GM21576 (cell line): ENCODE data around the gene PA2G4.
A peak's percentile ranks its signal among the peaks of the same experiment; 100 is the strongest.
"Not testable (repeated sequence)": the region's sequence is repeated elsewhere in the genome, so short reads cannot be mapped to it uniquely, and the experiment has no call there.

ENCODE experiments used
- ATAC-seq: cut with Tn5 transposase; IDR thresholded peaks from one replicate; pipeline ENCODE4 v1.9.1; 2021; ENCODE audit warnings: mild to moderate bottlenecking, moderate library complexity; ENCODE audit not compliant: unreplicated experiment

Gene PA2G4

DNA sequence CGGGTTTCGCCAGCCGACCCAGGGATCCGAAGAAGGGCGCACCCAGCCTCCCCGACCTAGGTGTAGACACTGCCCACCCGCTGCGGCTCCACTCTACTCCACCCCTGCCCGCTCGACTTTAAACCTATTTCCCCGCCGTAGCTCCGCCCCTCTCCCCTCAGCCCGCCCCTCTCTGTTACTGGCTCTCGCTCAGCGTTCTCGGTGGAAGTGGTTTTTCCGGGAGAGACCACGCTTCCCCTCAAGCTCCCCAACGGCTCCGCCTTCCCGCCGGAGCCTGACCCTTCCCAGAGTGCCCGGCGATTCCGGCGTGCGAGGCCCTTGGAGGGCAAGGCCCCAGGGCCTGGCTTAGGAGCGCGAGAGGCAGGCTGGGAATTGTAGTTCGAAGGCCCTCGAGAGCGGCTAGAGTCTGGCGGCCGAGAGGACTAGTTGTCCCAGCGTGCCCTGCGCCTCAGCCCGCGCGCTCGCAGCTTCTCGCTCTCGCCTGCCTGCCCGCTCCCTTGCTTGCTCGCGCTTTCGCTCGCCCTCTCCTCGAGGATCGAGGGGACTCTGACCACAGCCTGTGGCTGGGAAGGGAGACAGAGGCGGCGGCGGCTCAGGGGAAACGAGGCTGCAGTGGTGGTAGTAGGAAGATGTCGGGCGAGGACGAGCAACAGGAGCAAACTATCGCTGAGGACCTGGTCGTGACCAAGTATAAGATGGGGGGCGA lies at the start of gene PA2G4:
PA2G4 (plus strand) TSS at position 451 of the 706 bp plus-strand sequence; CDS start at position 630, 179 bp downstream.
- ATAC-seq: peak; percentile 94

DNA sequence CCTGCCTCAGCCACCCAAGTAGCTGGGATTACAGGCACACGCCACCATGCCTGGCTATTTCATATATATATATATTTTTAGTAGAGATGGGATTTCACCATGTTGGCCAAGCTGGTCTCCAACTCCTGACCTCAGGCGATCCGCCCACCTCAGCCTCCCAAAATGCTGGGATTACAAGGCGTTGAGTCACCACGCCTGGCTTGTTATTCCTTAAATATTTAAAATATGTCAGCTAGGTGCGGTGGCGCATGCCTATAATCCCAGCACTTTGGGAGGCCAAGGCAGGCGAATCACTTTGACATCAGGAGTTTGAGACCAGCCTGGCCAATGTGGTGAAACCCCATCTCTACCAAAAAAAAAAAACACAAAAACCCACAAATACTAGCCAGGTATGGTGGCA lies 44.4 kb upstream of the PA2G4 start:
- not testable (repeated sequence) for ATAC-seq

DNA sequence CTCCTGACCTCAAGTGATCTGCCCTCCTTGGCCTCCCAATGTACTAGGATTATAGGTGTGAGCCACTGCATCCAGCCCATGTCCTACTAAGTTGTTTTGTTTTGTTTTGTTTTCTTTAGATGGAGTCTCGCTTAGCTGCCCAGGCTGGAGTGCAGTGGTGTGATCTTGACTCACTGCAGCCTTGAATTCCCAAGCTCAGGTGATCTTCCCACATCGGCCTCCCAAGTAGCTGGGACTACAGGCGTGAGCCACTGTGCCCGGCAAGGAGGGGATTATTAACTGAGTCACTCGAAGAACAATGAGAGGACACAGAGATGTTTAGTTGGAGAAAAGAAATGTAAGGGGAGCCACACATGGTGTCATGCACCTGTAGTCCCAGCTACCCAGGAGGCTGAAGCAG lies 42.4 kb upstream of the PA2G4 start:
- ATAC-seq: no peak

DNA sequence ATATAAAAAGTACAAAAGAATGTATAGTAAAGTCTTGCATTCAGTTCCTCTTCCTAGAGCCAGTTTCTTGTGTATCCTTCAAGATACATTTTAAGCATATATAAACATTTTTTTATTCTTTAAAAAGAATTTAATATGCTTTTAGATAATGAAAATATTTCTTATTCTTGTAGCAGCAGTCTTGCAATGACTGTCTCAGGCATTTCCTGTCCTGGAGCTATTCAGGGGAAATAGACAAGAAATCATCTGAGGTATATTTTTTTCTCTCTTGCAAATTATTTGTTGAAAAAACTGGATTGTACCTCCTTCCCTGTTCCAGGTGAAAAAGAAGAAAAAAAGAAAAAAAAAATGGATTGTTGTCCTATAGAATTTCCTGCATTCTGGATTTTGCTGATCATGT lies 41.4 kb upstream of the PA2G4 start:
- no peak for ATAC-seq

DNA sequence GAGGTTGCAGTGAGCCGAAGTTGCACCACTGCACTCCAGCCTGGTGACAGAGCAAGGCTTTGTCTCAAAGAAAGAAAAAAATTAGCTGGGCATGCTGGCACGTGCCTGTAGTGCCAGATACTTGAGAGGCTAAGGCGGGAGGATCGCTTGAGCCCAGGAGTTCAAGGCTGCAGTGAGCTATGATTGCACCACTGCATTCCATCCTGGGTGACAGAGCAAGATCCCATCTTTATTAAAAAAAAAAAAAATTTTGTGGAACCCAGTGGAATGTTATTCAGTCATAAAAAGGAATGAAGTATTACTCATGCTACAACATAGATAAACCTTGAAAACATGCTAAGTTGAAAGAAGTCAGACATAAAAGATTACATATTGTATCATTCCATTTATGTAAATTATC lies 32.7 kb upstream of the PA2G4 start:
- no peak for ATAC-seq

DNA sequence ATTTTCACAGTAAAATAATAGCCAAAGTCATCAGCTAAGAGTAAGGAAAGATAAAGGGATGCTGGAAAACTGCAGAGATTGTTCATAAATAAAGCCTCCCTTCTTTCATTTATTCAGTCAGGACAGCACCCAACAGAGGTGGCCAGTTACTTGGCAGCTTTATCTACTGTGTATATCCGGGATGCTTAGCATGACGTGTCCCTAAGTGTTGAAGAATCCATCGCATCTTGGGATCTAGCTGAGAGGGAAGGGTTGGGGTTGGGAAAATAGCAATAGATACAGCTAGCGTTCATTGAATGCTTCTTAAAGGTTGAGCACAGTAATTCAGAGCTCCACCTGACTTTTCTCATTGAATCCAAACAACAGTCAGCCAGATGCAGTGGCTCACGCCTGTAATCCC lies 30.0 kb upstream of the PA2G4 start:
- no peak for ATAC-seq

DNA sequence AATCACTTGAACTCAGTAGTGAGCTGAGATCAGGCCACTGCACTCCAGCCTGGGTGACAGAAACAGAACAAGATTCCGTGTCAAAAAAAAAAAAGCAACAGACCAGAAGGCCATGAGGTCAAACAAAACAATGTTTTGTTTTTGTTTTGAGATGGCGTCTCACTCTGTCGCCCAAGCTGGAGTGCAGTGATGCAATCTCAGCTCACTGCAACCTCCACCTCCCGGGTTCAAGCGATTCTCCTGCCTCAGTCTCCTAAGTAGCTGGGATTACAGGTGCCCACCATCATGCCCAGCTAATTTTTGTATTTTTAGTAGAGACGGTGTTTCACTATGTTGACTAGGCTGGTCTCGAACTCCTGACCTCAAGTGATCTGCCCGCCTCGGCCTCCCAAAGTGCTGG lies 26.4 kb upstream of the PA2G4 start:
- not testable (repeated sequence) for ATAC-seq

DNA sequence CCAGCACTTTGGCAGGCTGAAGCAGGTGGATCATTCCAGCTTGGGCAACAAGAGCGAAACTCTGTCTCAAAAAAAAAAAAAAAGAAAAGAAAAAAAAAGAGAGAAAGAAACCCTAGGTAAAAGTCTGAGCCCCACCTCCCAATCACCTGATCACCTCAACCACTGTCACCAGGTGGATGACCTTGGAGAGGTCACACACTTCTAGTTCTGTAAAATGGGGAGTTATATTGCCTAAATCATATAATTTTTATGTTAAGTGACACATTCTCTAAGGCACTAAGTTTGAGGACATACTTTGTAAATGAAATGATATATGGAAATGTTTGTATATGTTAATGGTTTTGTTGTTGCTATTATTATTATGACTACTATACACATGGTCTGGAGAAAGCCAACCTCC lies 25.9 kb upstream of the PA2G4 start:
- no peak for ATAC-seq

DNA sequence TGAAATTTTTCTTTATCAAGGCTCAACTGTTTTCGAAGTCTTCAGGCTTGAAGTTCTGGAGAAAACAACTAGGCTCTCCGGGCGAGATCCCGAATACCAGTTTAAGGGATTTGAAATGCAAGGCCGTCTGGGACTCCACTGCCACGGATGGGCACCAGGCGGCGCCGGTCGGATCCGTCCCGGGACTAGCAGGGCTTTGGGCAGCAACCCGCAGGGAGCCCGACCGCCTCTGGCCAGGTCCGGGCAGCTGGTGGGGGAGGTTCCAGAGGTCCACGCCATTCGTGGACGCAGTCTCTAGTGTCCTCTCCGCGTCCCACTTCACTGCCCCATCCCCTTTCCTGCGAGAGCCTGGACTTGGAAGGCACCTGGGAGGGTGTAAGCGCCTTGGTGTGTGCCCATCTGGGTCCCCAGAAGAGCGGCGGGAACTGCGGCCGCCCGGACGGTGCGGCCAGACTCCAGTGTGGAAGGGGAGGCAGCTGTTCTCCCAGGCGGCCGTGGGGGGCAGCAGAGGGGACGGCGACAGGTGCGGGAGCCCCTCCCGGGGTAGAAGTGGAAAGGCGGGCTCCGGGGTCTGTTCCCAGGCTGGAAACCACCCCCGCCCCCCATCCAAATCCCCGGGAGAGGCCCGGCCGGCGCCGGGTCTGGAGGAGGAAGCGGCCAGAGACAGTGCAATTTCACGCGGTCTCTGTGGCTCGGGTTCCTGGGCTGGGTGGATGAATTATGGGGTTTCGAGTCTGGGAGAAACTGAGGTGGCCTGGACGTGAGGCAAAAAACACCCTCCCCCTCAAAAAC lies 25.2 kb upstream of the PA2G4 start:
- ATAC-seq: peak; percentile 58

DNA sequence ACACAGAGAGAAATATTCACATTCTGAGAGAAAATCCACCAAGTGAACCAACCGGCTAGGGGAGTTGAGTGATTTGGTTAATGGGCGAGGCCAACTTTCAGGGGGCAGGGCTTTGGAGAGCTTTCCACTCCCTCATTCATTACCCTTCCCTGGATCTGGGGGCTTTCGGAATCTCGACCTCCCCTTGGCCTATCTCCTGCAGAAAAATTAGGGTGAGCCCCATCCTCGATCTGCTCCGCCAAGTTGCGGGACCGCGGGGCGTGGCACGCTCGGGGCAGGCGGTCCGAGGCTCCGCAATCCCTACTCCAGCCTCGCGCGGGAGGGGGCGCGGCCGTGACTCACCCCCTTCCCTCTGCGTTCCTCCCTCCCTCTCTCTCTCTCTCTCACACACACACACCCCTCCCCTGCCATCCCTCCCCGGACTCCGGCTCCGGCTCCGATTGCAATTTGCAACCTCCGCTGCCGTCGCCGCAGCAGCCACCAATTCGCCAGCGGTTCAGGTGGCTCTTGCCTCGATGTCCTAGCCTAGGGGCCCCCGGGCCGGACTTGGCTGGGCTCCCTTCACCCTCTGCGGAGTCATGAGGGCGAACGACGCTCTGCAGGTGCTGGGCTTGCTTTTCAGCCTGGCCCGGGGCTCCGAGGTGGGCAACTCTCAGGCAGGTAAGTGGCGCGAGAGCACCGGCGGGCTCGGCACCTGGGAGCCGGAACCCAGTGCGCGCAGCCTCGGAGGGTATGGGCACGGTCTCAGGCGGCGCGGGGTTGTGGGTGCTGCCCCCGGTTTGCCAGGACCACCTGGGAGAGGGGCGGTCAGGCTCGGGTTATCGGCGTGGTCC lies 24.4 kb upstream of the PA2G4 start, which contains the start of gene ERBB3:
ERBB3 (plus strand) TSS at position 443 of the 833 bp plus-strand sequence; CDS start at position 579, 136 bp downstream.
- ATAC-seq: peak; percentile 32

DNA sequence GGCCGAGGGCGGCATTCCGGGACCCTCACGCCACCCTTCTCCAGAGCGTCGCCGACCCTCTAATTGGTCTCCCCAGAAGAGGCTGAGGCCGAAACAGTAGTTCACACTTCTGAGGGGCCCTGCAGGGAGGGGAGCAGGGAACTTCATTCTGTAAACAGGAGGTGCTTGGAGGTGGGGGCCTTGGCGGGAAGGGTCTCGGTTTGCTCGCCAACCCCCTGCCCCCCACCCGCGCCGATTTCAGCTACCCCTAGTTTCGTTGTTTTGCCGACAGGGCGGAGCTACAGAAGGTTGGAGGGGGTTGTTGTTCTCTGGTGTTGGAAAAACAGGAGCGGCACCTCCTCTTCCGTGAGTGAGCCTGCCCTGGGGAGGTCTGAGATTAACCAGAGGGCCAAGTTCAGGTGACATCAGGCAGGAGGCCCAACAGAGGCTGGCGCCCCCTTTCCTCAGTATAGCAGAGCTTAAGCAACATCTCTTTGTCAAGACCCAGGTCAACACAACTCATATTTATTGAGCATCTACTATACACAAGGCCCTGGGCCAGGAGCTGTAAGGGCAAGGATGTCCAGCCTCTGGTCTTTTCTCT lies 23.7 kb upstream of the PA2G4 start:
- ATAC-seq: no peak

DNA sequence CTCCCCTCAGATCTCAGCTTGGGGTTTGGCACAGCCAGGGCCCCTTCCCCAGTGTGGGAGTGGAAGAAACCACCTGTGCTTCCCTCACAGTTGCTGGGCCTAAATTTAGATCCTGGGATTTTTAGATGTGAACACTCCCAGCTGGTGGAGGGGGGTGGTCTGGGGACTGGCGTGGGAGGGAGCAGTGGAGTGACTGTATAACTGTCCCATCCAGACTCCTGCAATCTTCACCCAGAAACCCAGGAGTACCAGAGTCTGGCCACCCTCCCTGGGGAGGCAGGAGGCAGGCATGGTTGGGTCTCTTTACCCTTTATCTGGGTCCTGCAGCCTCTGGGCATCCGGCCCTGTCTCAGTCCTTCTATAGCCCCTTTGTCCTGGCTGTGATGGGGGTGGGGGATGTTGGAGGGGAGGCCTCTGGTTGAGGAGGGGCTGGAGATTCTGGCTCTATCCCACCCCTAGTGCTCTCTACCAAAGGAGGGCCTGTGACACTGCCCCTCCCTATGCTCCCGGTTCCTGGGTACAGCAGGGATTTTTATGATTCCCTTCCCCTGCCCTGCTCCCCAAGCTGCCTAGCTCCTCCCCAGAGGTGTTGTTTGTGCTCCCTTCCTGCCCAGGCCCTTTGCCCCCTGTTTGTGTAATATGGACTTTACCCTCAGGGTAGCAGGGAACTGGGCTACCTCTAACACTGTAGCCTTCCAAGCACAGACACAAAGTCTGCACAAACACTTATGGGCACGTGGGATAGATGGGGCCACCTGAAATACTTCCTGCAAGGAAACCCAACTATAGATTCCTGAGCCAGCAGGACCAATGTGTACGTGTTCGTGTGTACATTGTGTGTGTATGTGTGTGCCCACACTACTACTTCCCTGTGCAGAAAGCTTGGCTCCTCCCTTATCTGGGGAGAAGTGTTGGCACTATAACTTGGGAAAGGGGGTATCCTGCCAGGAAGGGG lies 22.7 kb upstream of the PA2G4 start:
- ATAC-seq: no peak

DNA sequence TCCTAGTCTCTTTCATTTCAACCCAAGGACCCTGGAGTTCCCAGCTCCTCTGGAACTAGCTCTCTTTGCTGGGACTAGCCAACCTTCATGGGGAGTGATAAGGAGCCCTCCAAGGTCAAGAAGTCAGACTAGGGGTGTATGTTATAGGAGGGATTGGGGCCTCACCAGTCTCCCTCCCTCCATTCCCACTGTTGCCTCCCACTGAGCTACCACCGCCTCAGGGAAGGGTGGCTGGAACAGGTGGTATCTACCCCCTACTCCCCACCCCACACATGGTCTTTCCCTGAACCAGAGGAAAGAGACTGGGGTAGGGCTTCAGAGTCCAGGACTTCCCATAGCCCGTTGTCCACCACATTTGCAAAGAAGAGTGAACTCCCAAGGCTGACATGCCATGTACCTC lies 22.0 kb upstream of the PA2G4 start:
- ATAC-seq: no peak

DNA sequence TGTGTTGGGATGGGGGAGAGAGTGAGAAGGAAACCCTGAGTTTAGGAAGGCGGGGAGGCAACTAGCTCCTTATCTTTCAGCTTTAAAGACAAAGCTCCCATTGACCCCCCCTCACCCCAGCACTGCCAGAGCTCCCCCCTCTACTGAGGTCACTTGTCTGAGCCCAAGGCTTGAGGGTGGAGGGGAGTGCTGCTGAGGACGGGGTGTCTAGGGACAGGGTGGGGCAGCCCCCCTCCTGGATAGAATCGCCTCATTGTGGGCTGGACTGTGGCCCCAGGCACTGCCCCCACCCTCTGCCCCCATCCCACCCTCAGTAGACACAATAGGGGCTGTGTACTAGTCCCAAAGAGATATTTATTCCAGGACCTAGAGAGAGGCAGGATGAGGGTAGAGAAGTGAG lies 21.4 kb upstream of the PA2G4 start:
- no peak for ATAC-seq

DNA sequence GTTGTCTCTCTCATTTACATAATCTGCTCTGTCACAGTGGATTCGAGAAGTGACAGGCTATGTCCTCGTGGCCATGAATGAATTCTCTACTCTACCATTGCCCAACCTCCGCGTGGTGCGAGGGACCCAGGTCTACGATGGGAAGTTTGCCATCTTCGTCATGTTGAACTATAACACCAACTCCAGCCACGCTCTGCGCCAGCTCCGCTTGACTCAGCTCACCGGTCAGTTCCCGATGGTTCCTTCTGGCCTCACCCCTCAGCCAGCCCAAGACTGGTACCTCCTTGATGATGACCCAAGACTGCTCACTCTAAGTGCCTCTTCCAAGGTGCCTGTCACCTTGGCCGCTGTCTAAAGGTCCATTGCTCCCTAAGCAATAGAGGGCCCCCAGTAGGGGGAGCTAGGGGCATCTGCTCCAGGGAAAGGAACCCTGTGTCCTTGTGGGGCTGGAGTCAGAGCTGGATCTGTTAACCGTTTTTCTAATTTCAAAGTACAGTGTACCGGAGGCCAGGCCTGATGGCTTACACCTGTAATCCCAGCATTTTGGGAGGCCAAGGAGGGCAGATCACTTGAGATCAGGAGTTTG lies 19.3 kb upstream of the PA2G4 start:
- ATAC-seq: no peak

DNA sequence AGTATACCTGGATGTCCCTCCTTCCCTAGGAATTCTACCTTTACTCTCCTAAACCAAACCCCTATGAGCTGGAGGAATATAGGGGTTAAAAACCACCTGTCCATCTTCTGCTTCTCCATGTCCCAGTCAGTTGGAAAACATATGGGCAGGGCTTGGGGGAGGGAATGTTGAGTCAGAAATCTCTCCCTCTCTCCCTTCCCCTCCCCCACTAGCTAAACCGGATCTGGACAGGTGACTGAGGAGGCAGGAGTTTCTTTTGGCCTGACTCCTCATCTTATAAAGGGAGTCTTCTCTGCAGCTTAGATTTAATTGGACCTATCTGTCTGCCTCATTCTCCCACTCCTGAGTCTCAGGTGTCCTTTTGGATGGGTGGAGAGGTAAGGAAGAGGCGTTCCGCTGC lies 18.3 kb upstream of the PA2G4 start:
- ATAC-seq: no peak

DNA sequence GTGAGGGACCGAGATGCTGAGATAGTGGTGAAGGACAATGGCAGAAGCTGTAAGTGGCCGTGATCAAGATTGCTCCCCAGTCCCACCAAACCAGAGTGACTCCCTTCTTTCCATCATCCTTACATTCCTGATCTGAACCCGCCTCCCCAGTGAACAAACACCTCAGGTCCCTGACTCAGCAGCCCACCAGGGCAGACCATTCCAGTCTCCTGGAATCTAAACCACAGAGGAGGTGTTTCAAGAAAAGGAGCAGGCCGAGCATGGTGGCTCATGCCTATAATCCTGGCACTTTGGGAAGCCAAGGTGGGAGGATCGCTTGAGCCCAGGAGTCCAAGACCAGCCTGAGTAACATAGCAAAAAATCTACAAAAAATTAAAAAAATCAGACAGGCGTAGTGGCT lies 17.8 kb upstream of the PA2G4 start:
- no peak for ATAC-seq

DNA sequence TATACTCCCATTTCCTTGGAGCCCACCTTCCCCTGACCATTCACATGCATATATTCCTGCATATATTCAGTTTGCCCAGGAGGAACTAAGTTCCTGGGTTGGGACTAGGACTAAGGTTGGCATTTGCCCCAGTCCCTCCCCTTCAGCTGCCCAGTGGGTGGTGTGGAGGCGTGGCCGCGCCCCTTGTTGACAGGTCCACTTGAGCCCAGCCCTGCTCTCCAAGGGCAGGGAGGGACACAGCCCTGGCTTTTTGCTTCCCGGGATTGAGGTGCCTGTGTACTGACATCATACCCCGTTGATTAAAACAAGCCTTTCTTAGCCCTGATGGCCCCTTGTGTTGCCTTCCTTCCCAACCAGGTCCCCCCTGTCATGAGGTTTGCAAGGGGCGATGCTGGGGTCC lies 17.1 kb upstream of the PA2G4 start:
- ATAC-seq: no peak

DNA sequence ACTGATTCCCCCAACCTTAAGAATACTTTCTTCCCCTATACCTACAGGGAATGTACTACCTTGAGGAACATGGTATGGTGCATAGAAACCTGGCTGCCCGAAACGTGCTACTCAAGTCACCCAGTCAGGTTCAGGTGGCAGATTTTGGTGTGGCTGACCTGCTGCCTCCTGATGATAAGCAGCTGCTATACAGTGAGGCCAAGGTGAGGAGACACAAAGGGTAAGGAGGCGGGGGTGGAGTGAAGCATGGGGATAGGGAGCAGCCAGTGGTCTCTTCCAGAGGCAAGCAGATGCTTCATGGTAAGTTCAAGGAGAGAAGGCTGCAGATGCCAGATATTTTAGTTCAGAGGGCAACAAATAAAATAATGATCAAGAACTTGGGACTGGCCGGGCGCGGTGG lies 6.6 kb upstream of the PA2G4 start:
- ATAC-seq: no peak

DNA sequence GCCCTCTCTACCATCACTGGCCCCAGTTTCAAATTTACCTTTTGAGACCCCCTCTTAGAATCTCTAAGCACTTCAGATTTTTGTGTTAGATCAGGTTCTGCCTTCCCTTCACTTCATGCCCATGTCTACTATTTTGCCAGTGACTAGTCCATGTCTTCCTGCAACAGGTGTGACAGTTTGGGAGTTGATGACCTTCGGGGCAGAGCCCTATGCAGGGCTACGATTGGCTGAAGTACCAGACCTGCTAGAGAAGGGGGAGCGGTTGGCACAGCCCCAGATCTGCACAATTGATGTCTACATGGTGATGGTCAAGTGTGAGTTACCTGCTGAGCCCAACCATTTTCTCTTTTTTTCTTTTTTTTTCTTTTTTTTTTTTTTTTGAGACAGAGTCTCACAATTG lies 5.8 kb upstream of the PA2G4 start:
- ATAC-seq: no peak
